T-helper 17 cell (primary cell): ENCODE data around the gene TENT5C. TPM values are rescaled to one million over a fixed set of nuclear protein-coding genes. Genes with fewer than 3 reads are reported as not detected.
A peak's percentile ranks its signal among the peaks of the same experiment; 100 is the strongest.

Experiments
- ATAC-seq: fragments of 150-1000 bp; cut with Tn5 transposase; 2 replicates; pipeline ENCODE4 v1.10.0; 2021; ENCODE audit warnings: mild to moderate bottlenecking, moderate library complexity
- DNase-seq, 3 donors: peaks; one replicate each; pipeline versions ENCODE4 v3.0.0 to v3.0.0-alpha.2; 2020 to 2021
- H3K9me3 ChIP-seq: one replicate; pipeline ENCODE4 v1.7.0; 2013; ENCODE audit warnings: low read length, mild to moderate bottlenecking; ENCODE audit not compliant: control insufficient read depth, poor library complexity, severe bottlenecking
- H3K27ac Mint-ChIP-seq: one replicate; pipeline ENCODE4 v1.8.0; 2022; ENCODE audit warnings: mild to moderate bottlenecking, moderate library complexity, mixed read lengths
- H3K27me3 Mint-ChIP-seq: one replicate; pipeline ENCODE4 v1.8.0; 2022; ENCODE audit warnings: mixed read lengths
- H3K36me3 Mint-ChIP-seq: one replicate; pipeline ENCODE4 v1.8.0; 2022; ENCODE audit warnings: low read depth, mixed read lengths
- H3K4me1 Mint-ChIP-seq: one replicate; pipeline ENCODE4 v1.8.0; 2022; ENCODE audit warnings: mild to moderate bottlenecking, mixed read lengths
- H3K4me3 Mint-ChIP-seq: one replicate; pipeline ENCODE4 v1.8.0; 2022; ENCODE audit warnings: mild to moderate bottlenecking, moderate library complexity, mixed read lengths
- total RNA-seq, 4 donors: library from RNA in 2 of 4; stranded (reverse) in 2 of 4; gene quantifications; one replicate each; pipeline ENCODE4 v1.2.3 and lab custom pipeline; 2022 to 2026

TENT5C gene
- total RNA-seq, 2 donors from 2014 or later, result 129 to 173 TPM

- Mint-ChIP-seq H3K27ac (no peak overlapping the region), H3K4me3 (no peak overlapping the region)
Observed at GRCh38 chr1:117669572-117669971, 63.7 kb downstream of the TENT5C start.

GRCh38 chr1:117670976-117671780 lies 65.3 kb downstream of the TENT5C start:
- peak overlapping the region; percentile 78 for H3K27ac Mint-ChIP-seq
- H3K4me3 Mint-ChIP-seq, result no peak overlapping the region
- H3K9me3 ChIP-seq, result no peaks in the 10 kb centered on the region
- no peak for ATAC-seq
- peaks cover 4% of the 10 kb centered on the region for H3K27me3 Mint-ChIP-seq
- peaks cover 19% of the 10 kb centered on the region for H3K4me1 Mint-ChIP-seq
- no peaks in the 10 kb centered on the region for H3K36me3 Mint-ChIP-seq
- no peak for DNase-seq

More at GRCh38 chr1:117669572-117669971, 63.7 kb downstream of the TENT5C start:
- ATAC-seq (no peak), DNase-seq (no peak)
- peaks cover 31% of the 10 kb centered on the region for H3K4me1 Mint-ChIP-seq
- peaks cover 4% of the 10 kb centered on the region for H3K27me3 Mint-ChIP-seq
- no peaks in the 10 kb centered on the region for H3K9me3 ChIP-seq
- no peaks in the 10 kb centered on the region for H3K36me3 Mint-ChIP-seq

DNA sequence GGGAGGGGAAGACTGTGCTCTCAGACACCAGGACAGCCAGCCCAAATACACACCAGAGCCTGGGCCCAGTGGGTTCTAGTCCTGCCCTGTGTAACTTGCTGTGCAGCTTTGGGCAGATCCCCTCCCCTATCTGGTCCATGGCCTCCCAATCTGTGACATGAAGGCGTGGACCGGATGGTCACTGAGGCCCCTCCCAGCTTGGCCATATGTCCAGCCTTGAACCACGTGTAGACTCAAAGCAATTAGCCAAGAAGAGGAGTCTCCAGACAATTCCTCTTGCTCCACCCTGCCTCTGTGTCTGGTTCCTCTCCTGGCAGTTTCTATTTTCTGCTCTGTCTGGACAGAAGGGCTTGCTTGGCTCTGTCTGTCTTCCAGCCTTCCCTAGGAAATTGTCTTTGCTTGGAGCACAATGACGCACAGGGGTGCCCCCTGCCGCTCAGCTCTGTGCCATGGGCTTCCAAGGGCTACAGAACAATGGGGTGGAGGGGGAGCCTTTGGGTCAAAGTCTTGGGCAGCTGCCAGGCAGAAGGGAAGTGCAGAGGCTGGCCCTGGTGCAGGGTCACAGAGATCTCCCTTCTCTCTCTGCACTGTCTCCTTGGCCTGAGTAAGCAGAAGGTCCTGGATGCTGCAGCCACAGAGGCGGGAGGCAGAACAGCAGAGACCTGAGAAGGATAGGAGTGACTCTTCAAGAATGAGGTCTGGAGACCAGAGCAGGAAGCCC lies 66.1 kb downstream of the TENT5C start:
- no peaks in the 10 kb centered on the region for H3K36me3 Mint-ChIP-seq
- no peak for DNase-seq
- H3K27ac Mint-ChIP-seq, result peak overlapping the region; percentile 27

GRCh38 chr1:117672756-117673155 lies 66.9 kb downstream of the TENT5C start:
- H3K4me3 Mint-ChIP-seq, result no peak overlapping the region
- no peaks in the 10 kb centered on the region for H3K36me3 Mint-ChIP-seq
- peaks cover 4% of the 10 kb centered on the region for H3K27me3 Mint-ChIP-seq
- no peaks in the 10 kb centered on the region for H3K9me3 ChIP-seq
- DNase-seq (no peak), ATAC-seq (no peak)
- peaks cover 17% of the 10 kb centered on the region for H3K4me1 Mint-ChIP-seq
- H3K27ac Mint-ChIP-seq, result no peak overlapping the region

More for the DNA sequence above, 66.1 kb downstream of the TENT5C start:
- Mint-ChIP-seq H3K27me3 (peaks cover 4% of the 10 kb centered on the region), H3K4me1 (peaks cover 19% of the 10 kb centered on the region), H3K4me3 (no peak overlapping the region)
- no peaks in the 10 kb centered on the region for H3K9me3 ChIP-seq
- ATAC-seq, result no peak

DNA sequence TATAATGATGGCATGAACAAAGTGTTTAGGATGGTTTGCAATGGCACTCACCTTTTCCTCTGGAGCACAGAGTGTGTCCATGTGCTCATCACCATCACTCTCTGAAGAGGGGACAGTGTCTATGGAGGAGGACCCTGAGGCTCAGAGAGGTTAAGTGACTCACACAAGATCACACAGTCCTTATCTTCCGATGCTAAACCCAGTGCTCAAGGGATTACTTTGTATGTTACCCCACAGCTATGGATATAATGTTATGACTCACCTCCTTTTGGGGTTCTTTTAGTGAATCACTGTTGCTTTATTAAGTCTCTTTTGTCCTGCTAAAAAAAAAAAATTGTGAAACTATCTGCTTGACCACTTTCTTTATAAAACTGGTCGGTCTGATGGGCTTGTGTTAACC lies 67.6 kb downstream of the TENT5C start:
- no peak overlapping the region for H3K4me3 Mint-ChIP-seq
- H3K27ac Mint-ChIP-seq, result no peak overlapping the region
- ATAC-seq, result no peak

GRCh38 chr1:117674521-117675400 lies 68.9 kb downstream of the TENT5C start:
- DNase-seq (peak in 2 of 3 donors; percentile 38 to 39), ATAC-seq (peak; percentile 84)
- Mint-ChIP-seq H3K4me1 (peaks cover 16% of the 10 kb centered on the region), H3K36me3 (no peaks in the 10 kb centered on the region), H3K27me3 (peaks cover 4% of the 10 kb centered on the region), H3K27ac (no peak overlapping the region), H3K4me3 (no peak overlapping the region)
- no peaks in the 10 kb centered on the region for H3K9me3 ChIP-seq

More for the DNA sequence above, 67.6 kb downstream of the TENT5C start:
- DNase-seq, result no peak
- Mint-ChIP-seq H3K27me3 (peaks cover 4% of the 10 kb centered on the region), H3K36me3 (no peaks in the 10 kb centered on the region), H3K4me1 (peaks cover 16% of the 10 kb centered on the region)
- no peaks in the 10 kb centered on the region for H3K9me3 ChIP-seq

GRCh38 chr1:117675907-117676430 lies 70.1 kb downstream of the TENT5C start:
- no peak overlapping the region for H3K4me3 Mint-ChIP-seq
- DNase-seq, result no peak
- H3K4me1 Mint-ChIP-seq, result peaks cover 14% of the 10 kb centered on the region
- H3K27ac Mint-ChIP-seq, result no peak overlapping the region
- H3K27me3 Mint-ChIP-seq, result peaks cover 4% of the 10 kb centered on the region
- no peaks in the 10 kb centered on the region for H3K9me3 ChIP-seq
- ATAC-seq, result no peak
- H3K36me3 Mint-ChIP-seq, result no peaks in the 10 kb centered on the region

- Mint-ChIP-seq H3K27ac (no peak overlapping the region), H3K27me3 (peaks cover 4% of the 10 kb centered on the region)
- no peak for DNase-seq
Observed at GRCh38 chr1:117676615-117677130, 70.8 kb downstream of the TENT5C start.

More at GRCh38 chr1:117676615-117677130, 70.8 kb downstream of the TENT5C start:
- no peaks in the 10 kb centered on the region for H3K36me3 Mint-ChIP-seq
- no peaks in the 10 kb centered on the region for H3K9me3 ChIP-seq
- H3K4me3 Mint-ChIP-seq, result no peak overlapping the region
- peaks cover 13% of the 10 kb centered on the region for H3K4me1 Mint-ChIP-seq
- ATAC-seq, result peak; percentile 21

Other genes with a start within 250 kb of the TENT5C start
- gene MAN1A2, start 238.6 kb upstream of the TENT5C start, total RNA-seq, result 10 to 100 TPM; 51.6 to 52.9 TPM